B cell (primary cell): Measurements from ENCODE around the gene MAGI2. TPM values are rescaled to one million over a fixed set of nuclear protein-coding genes. Genes with fewer than 3 reads are reported as not detected.

Source experiments
- ATAC-seq: fragments of 200-7000 bp; cut with Tn5 transposase; one replicate; pipeline ENCODE4 v1.10.0; 2021; ENCODE audit warnings: low read depth, mild to moderate bottlenecking, moderate number of reproducible peaks, moderate library complexity
- CTCF ChIA-PET: fragments of 350-600 bp; sonication (Branson Sonifier 250); formaldehyde crosslinking; loops from one replicate; lab custom pipeline; 2021; ENCODE audit warnings: antibody characterized with exemption, inconsistent platforms; lab: Charles Lee
- POLR2A ChIA-PET: fragments of 350-600 bp; sonication (Branson Sonifier 250); formaldehyde crosslinking; loops from one replicate; lab custom pipeline; 2021; ENCODE audit warnings: antibody characterized with exemption; lab: Charles Lee
- DNase-seq: peaks from one replicate; pipeline ENCODE4 v3.0.0; 2013
- H2AFZ ChIP-seq: 2 replicates; pipeline ENCODE4 v1.6.1; 2012; ENCODE audit warnings: mild to moderate bottlenecking, low read depth, low read length; ENCODE audit not compliant: insufficient read depth, poor library complexity, severe bottlenecking
- H3K27ac ChIP-seq, 2 donors: 1 replicate in 1 of 2; 2 replicates in 1 of 2; pipeline ENCODE4 v1.5.1; 2012 to 2013; ENCODE audit warnings: low read length in 2 of 2, mild to moderate bottlenecking in 2 of 2, moderate library complexity in 1 of 2
- H3K27me3 ChIP-seq, 4 experiments: fragments of 200-600 bp in 1 of 4; sonication (generic) in 1 of 4; replicated peaks in 1 of 4; 1 replicate in 2 of 4; 2 replicates in 2 of 4; pipeline versions ENCODE4 v1.6.1 to v1.7.0; 2013 to 2016; ENCODE audit warnings: low read length in 3 of 4, mild to moderate bottlenecking in 2 of 4, mixed read lengths in 1 of 4, moderate library complexity in 1 of 4; ENCODE audit not compliant: insufficient read depth in 4 of 4, control insufficient read depth in 3 of 4; ENCODE audit errors: control extremely low read depth in 1 of 4
- H3K36me3 ChIP-seq, 2 experiments: replicated peaks in 1 of 2; 1 replicate in 1 of 2; 2 replicates in 1 of 2; pipeline versions ENCODE4 v1.6.1 to v1.7.1; 2013; ENCODE audit warnings: low read length in 1 of 2; ENCODE audit not compliant: insufficient read depth in 2 of 2, control insufficient read depth in 1 of 2; ENCODE audit errors: control extremely low read depth in 1 of 2, extremely low read depth in 1 of 2
- H3K4me1 ChIP-seq, 2 donors: fragments of 200-600 bp in 1 of 2; sonication (generic) in 1 of 2; 1 replicate in 1 of 2; 2 replicates in 1 of 2; pipeline versions ENCODE4 v1.5.1 to v1.6.1; 2013 to 2017; ENCODE audit warnings: low read length in 2 of 2; ENCODE audit not compliant: control insufficient read depth in 2 of 2, insufficient read depth in 2 of 2
- H3K4me2 ChIP-seq: replicated peaks from 2 replicates; pipeline ENCODE3; 2012; ENCODE audit warnings: mild to moderate bottlenecking, low read depth, low read length; ENCODE audit not compliant: poor library complexity, severe bottlenecking
- H3K4me3 ChIP-seq, 5 experiments: fragments of 200-600 bp in 1 of 5; sonication (generic) in 1 of 5; 1 replicate in 3 of 5; 2 replicates in 2 of 5; pipeline versions ENCODE4 v1.5.1 to v1.7.0; 2011 to 2016; ENCODE audit warnings: low read length in 4 of 5, mild to moderate bottlenecking in 4 of 5, low read depth in 2 of 5, control low read depth in 1 of 5, moderate library complexity in 1 of 5; ENCODE audit not compliant: insufficient read depth in 1 of 5; ENCODE audit errors: control extremely low read depth in 1 of 5, extremely low read depth in 1 of 5
- H3K79me2 ChIP-seq: fragments of 200-600 bp; sonication (generic); one replicate; pipeline ENCODE4 v1.6.0; 2016; ENCODE audit warnings: low read length; ENCODE audit not compliant: control insufficient read depth, insufficient read depth
- H3K9ac ChIP-seq: fragments of 200-600 bp; sonication (generic); 2 replicates; pipeline ENCODE4 v1.6.1; 2017; ENCODE audit warnings: mild to moderate bottlenecking, low read length, moderate library complexity
- H3K9me3 ChIP-seq, 3 donors: one replicate each; pipeline versions ENCODE4 v1.6.1 to v1.7.1; 2013; ENCODE audit warnings: low read length in 2 of 3; ENCODE audit not compliant: control insufficient read depth in 2 of 3, insufficient read depth in 1 of 3; ENCODE audit errors: control extremely low read depth in 1 of 3
- H4K20me1 ChIP-seq: 2 replicates; pipeline ENCODE4 v1.6.0; 2012; ENCODE audit warnings: mild to moderate bottlenecking, low read length; ENCODE audit not compliant: insufficient read depth, control insufficient read depth, poor library complexity, severe bottlenecking
- H3K27ac Mint-ChIP-seq: one replicate; pipeline ENCODE4 v1.8.0; 2021; ENCODE audit warnings: mixed read lengths
- H3K27me3 Mint-ChIP-seq: one replicate; pipeline ENCODE4 v1.8.0; 2021; ENCODE audit warnings: mixed read lengths
- H3K4me1 Mint-ChIP-seq: one replicate; pipeline ENCODE4 v1.8.0; 2021; ENCODE audit warnings: mixed read lengths
- H3K4me3 Mint-ChIP-seq: one replicate; pipeline ENCODE4 v1.8.0; 2021; ENCODE audit warnings: mixed read lengths
- H3K9me3 Mint-ChIP-seq: one replicate; pipeline ENCODE4 v1.8.0; 2022; ENCODE audit warnings: mixed read lengths; ENCODE audit not compliant: insufficient read depth
- CTCF ChIP-seq: fragments of 200-600 bp; IDR thresholded peaks from one replicate; pipeline ENCODE4 v1.8.0; 2022; ENCODE audit warnings: antibody characterized with exemption, mild to moderate bottlenecking
- EZH2 ChIP-seq: IDR thresholded peaks from 2 replicates; pipeline ENCODE4 v1.6.1; 2012; ENCODE audit warnings: borderline replicate concordance, low read depth, mild to moderate bottlenecking, moderate library complexity, low read length; ENCODE audit not compliant: insufficient read depth, poor library complexity, severe bottlenecking
- WGBS: methylation state at CpG from one replicate; pipeline ENCODE4 v1.1.5; 2013; ENCODE audit warnings: missing lambda C conversion rate; ENCODE audit not compliant: insufficient coverage; 5-methylcytosine and 5-hydroxymethylcytosine counted together
- intact Hi-C: fragments of 100-400 bp; cut with micrococcal nuclease; formaldehyde crosslinking; loops from one replicate; pipeline ENCODE4 v1.10.0; 2022
- polyA plus RNA-seq: library from polyadenylated mRNA; depleted of rRNA; stranded (reverse); fragments of >200 nt; gene quantifications from 2 replicates; pipeline ENCODE4 v1.2.3, GENCODE V29; 2012
- total RNA-seq, 2 donors: library from RNA; stranded (reverse); fragments of 120-200 nt in 1 of 2; gene quantifications; 1 replicate in 1 of 2; 2 replicates in 1 of 2; pipeline versions ENCODE4 v1.2.3 to v1.2.4, GENCODE V29; 2013 to 2022

Gene MAGI2
- total and polyA plus RNA-seq, 2 donors (not counting 1 experiment from before 2014, with no cell fraction given): 0.16 to 0.64 TPM

- TF ChIP-seq CTCF (no peak), EZH2 (no peak)
- peaks cover 0 to 2% (median 0%) of the 10 kb centered on the region in 4 experiments for H3K27me3 ChIP-seq
- no peaks in the 10 kb centered on the region for H3K36me3 ChIP-seq
- intact Hi-C loops: no loop called here
- no peaks in the 10 kb centered on the region for H3K4me1 Mint-ChIP-seq
- H4K20me1 ChIP-seq: no peaks in the 10 kb centered on the region
- H3K9me3 Mint-ChIP-seq: no peaks in the 10 kb centered on the region
- H3K4me3 ChIP-seq: no peak overlapping the region
- CTCF ChIA-PET: no interaction called here
- no peak overlapping the region for H3K4me3 Mint-ChIP-seq
- H3K27me3 Mint-ChIP-seq: peaks cover 7% of the 10 kb centered on the region
- POLR2A ChIA-PET: no interaction called here
- ATAC-seq (no peak), DNase-seq (no peak)
- no peaks in the 10 kb centered on the region for H3K79me2 ChIP-seq
- H2AFZ ChIP-seq: no peak overlapping the region
- no peak overlapping the region for H3K9ac ChIP-seq
- 90% methylated on average over 2 of the region's 5 CpGs for WGBS
- H3K9me3 ChIP-seq: peaks cover 0 to 3% (median 0%) of the 10 kb centered on the region in 3 donors
- H3K27ac Mint-ChIP-seq: no peak overlapping the region
- no peak overlapping the region for H3K27ac ChIP-seq
- no peak overlapping the region for H3K4me2 ChIP-seq
- H3K4me1 ChIP-seq: no peaks in the 10 kb centered on the region
Measured at GRCh38 chr7:78161781-78162180, 1291.7 kb downstream of the MAGI2 start.

GRCh38 chr7:78159545-78159944, 1293.9 kb downstream of the MAGI2 start:
- Histone ChIP-seq H3K9ac (no peak overlapping the region), H3K4me3 (no peak overlapping the region), H3K4me1 (no peaks in the 10 kb centered on the region), H3K27ac (no peak overlapping the region), H3K27me3 (peaks cover 0 to 4% (median 0%) of the 10 kb centered on the region in 4 experiments), H3K79me2 (no peaks in the 10 kb centered on the region), H3K36me3 (no peaks in the 10 kb centered on the region), H2AFZ (no peak overlapping the region), H3K9me3 (peaks cover 0 to 3% (median 0%) of the 10 kb centered on the region in 3 donors), H3K4me2 (no peak overlapping the region), H4K20me1 (no peaks in the 10 kb centered on the region)
- intact Hi-C loops: no loop called here
- Mint-ChIP-seq H3K4me1 (no peaks in the 10 kb centered on the region), H3K4me3 (no peak overlapping the region), H3K27me3 (peaks cover 10% of the 10 kb centered on the region), H3K27ac (no peak overlapping the region), H3K9me3 (no peaks in the 10 kb centered on the region)
- DNase-seq (no peak), ATAC-seq (no peak)
- WGBS: 91% methylated on average over 2 of the region's 2 CpGs
- no peak for TF ChIP-seq CTCF
- TF ChIP-seq EZH2: no peak
- CTCF ChIA-PET: no interaction called here
- POLR2A ChIA-PET: no interaction called here
